ENCODE measurements around the gene MISP.

GRCh38 chr19:806815-807421 is 56.0 kb downstream of the MISP start:
- no peak for TF ChIP-seq FOXM1 (IDR thresholded peaks at IDR 0.05; ENCODE audit: borderline replicate concordance)
- no peak for TF ChIP-seq SP1 (IDR thresholded peaks at IDR 0.05)

Data from HEK293T (cell line).